Fibroblast of lung (primary cell): ENCODE results near the gene ARHGEF4. TPM values are rescaled to one million over a fixed set of nuclear protein-coding genes. Genes with fewer than 3 reads are reported as not detected.
"Not testable (repeated sequence)": the region's sequence is repeated elsewhere in the genome, so short reads cannot be mapped to it uniquely, and the experiment has no call there.

ENCODE experiments used
- DNase-seq, 2 donors: peaks; one replicate each; pipeline versions ENCODE4 v3.0.0 to v3.0.0-alpha.2; 2010; ENCODE audit warnings: low read depth in 2 of 2
- H2AFZ ChIP-seq: 2 replicates; pipeline ENCODE4 v1.5.1; 2012; ENCODE audit warnings: low read length, control low read depth, inconsistent platforms
- H3K27ac ChIP-seq: 2 replicates; pipeline ENCODE4 v1.5.1; 2011; ENCODE audit warnings: low read length, control low read depth; ENCODE audit not compliant: insufficient read depth
- H3K27me3 ChIP-seq: 2 replicates; pipeline ENCODE4 v1.5.1; 2011; ENCODE audit warnings: mild to moderate bottlenecking, low read length; ENCODE audit not compliant: control insufficient read depth, insufficient read depth
- H3K36me3 ChIP-seq: 2 replicates; pipeline ENCODE4 v1.5.1; 2011; ENCODE audit warnings: low read length; ENCODE audit not compliant: control insufficient read depth, insufficient read depth
- H3K4me1 ChIP-seq: 2 replicates; pipeline ENCODE4 v1.5.1; 2011; ENCODE audit warnings: low read length; ENCODE audit not compliant: control insufficient read depth, insufficient read depth; ENCODE audit errors: extremely low read depth
- H3K4me2 ChIP-seq: 2 replicates; pipeline ENCODE4 v1.5.1; 2011; ENCODE audit warnings: low read length, control low read depth; ENCODE audit not compliant: insufficient read depth; ENCODE audit errors: extremely low read depth
- H3K4me3 ChIP-seq, 4 experiments: fragments of 200-600 bp in 1 of 4; sonication (generic) in 1 of 4; replicated peaks in 1 of 4; 2 replicates each; pipeline ENCODE4 v1.5.1; 2011 to 2016; ENCODE audit warnings: low read length in 4 of 4, low read depth in 3 of 4, mild to moderate bottlenecking in 3 of 4, control low read depth in 2 of 4, inconsistent platforms in 1 of 4, mixed read lengths in 1 of 4; ENCODE audit not compliant: insufficient read depth in 1 of 4; ENCODE audit errors: control extremely low read depth in 1 of 4
- H3K79me2 ChIP-seq: 2 replicates; pipeline ENCODE4 v1.5.1; 2012; ENCODE audit warnings: mild to moderate bottlenecking, low read length, inconsistent platforms; ENCODE audit not compliant: control insufficient read depth, insufficient read depth
- H3K9ac ChIP-seq: 2 replicates; pipeline ENCODE4 v1.5.1; 2011; ENCODE audit warnings: mild to moderate bottlenecking, low read length, control low read depth; ENCODE audit not compliant: insufficient read depth
- H3K9me3 ChIP-seq: 2 replicates; pipeline ENCODE4 v1.5.1; 2012; ENCODE audit warnings: low read depth, low read length; ENCODE audit not compliant: control insufficient read depth, insufficient read depth
- H4K20me1 ChIP-seq: 2 replicates; pipeline ENCODE4 v1.5.1; 2011; ENCODE audit warnings: low read length; ENCODE audit not compliant: control insufficient read depth, insufficient read depth; ENCODE audit errors: extremely low read depth
- CTCF ChIP-seq, 2 donors: IDR thresholded peaks in 1 of 2; conservative IDR thresholded peaks in 1 of 2; 1 replicate in 1 of 2; 2 replicates in 1 of 2; pipeline ENCODE4 v1.5.1; 2011 to 2012; ENCODE audit warnings: low read length in 2 of 2, control low read depth in 1 of 2, inconsistent platforms in 1 of 2, low read depth in 1 of 2, mild to moderate bottlenecking in 1 of 2
- EZH2 ChIP-seq: IDR thresholded peaks from 2 replicates; pipeline ENCODE4 v1.5.1; 2012; ENCODE audit warnings: low read length, control low read depth, mild to moderate bottlenecking; ENCODE audit errors: missing control alignments
- polyA plus RNA-seq, 2 donors: library from polyadenylated mRNA; depleted of rRNA in 1 of 2; stranded (reverse) in 1 of 2; unstranded in 1 of 2; fragments of >200 nt; gene quantifications; 2 replicates each; pipeline ENCODE4 v1.2.1, GENCODE V29; 2011 to 2012; ENCODE audit warnings: missing spikeins in 1 of 2
- total RNA-seq: library from RNA; depleted of rRNA; stranded (reverse); fragments of >200 nt; gene quantifications from 2 replicates; pipeline ENCODE4 v1.2.1, GENCODE V29; 2014

Gene ARHGEF4
- total and polyA plus RNA-seq, 2 donors (not counting 1 experiment from before 2014, with no cell fraction given): 0.05 to 0.83 TPM

- not testable (repeated sequence) for DNase-seq, H3K27me3 ChIP-seq
These were observed 155.3 kb downstream of the ARHGEF4 start for GRCh38 chr2:130992003-130992402.

DNA sequence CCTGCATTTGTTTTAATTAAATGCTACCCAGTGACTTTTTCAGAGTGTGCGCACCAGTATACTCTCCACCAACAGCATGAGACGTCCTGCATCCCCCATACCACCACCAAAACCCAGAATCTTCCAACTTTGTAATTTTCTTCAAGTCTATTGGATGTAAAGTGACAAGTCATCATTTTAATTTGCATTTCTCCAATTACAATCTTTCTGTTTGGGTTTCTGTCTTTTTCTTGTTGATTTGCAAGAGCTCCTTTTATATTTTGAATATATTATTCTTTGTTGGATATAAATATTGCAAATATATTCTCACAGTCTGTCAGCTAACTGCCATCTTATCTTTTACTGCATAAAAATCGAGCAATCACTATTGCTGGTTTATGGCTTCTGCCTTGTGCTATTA, 160.0 kb downstream of the ARHGEF4 start:
- Histone ChIP-seq H3K4me1 (no peaks in the 10 kb centered on the region), H3K9ac (no peak overlapping the region), H3K4me2 (no peak overlapping the region), H3K36me3 (no peaks in the 10 kb centered on the region), H3K9me3 (no peaks in the 10 kb centered on the region), H3K27me3 (no peaks in the 10 kb centered on the region), H4K20me1 (no peaks in the 10 kb centered on the region), H2AFZ (no peak overlapping the region), H3K27ac (no peak overlapping the region), H3K79me2 (no peaks in the 10 kb centered on the region), H3K4me3 (no peak overlapping the region)
- DNase-seq: no peak
- TF ChIP-seq CTCF (conservative IDR thresholded peaks at IDR 0.05 in 1 of 2, IDR thresholded peaks at IDR 0.05 in 1 of 2; ENCODE audit: low read depth in 1 of 2, low read length in 2 of 2) (no peak), EZH2 (no peak)

More at GRCh38 chr2:130992003-130992402, 155.3 kb downstream of the ARHGEF4 start:
- not testable (repeated sequence) for H3K4me2 ChIP-seq, H3K9ac ChIP-seq, H3K27ac ChIP-seq, H4K20me1 ChIP-seq, H3K9me3 ChIP-seq, H3K79me2 ChIP-seq, H2AFZ ChIP-seq, H3K36me3 ChIP-seq, H3K4me3 ChIP-seq, H3K4me1 ChIP-seq

DNA sequence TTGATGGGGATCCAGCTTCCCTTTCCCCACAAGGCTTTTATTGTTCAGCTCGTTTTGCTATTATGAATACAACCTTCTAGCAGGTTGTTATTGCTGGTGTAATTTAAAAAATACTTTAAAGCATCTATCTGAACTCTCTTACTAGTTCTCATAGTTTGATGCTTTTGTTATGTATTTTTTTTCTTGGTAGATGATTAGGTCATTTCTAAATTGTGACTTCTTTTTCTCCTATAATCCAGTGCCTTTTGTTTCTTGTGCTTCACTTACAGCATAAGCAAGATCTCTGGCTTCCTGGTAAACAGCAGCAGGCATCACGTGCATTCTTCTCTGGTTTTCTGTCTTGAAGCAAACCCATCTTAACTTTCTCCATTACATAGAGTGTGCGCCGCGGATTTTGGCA, 160.5 kb downstream of the ARHGEF4 start:
- H3K4me2 ChIP-seq: no peak overlapping the region
- H3K4me1 ChIP-seq: no peaks in the 10 kb centered on the region
- H3K36me3 ChIP-seq: no peaks in the 10 kb centered on the region
- no peak for DNase-seq
- H3K27me3 ChIP-seq: no peaks in the 10 kb centered on the region
- H3K9ac ChIP-seq: no peak overlapping the region
- TF ChIP-seq EZH2: no peak
- TF ChIP-seq CTCF (conservative IDR thresholded peaks at IDR 0.05 in 1 of 2, IDR thresholded peaks at IDR 0.05 in 1 of 2; ENCODE audit: low read depth in 1 of 2, low read length in 2 of 2): no peak
- H3K79me2 ChIP-seq: no peaks in the 10 kb centered on the region
- H4K20me1 ChIP-seq: no peaks in the 10 kb centered on the region
- no peak overlapping the region for H2AFZ ChIP-seq
- no peak overlapping the region for H3K4me3 ChIP-seq
- H3K27ac ChIP-seq: no peak overlapping the region
- H3K9me3 ChIP-seq: no peaks in the 10 kb centered on the region

DNA sequence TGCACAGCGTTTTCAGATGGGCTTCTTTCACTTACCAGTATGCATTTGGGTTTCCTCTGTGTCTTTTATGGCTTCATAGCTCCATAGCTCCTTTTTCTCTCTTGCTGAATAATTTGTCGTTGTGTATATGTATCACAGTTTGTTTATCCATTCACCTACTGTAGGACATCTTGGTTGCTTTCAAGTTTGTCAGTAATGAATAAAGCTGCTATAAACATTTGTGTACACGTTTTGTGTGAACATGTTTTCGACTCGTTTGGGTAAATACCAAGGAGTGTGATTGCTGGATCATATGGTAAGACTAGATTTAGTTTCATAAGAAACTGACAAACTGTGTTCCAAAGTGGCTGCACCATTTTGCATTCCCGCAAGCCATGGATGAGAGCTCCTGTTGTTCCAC, 161.8 kb downstream of the ARHGEF4 start:
- no peaks in the 10 kb centered on the region for H3K9me3 ChIP-seq
- H3K27me3 ChIP-seq: no peaks in the 10 kb centered on the region
- no peak for TF ChIP-seq EZH2
- no peak for TF ChIP-seq CTCF (conservative IDR thresholded peaks at IDR 0.05 in 1 of 2, IDR thresholded peaks at IDR 0.05 in 1 of 2; ENCODE audit: low read depth in 1 of 2, low read length in 2 of 2)
- no peak overlapping the region for H3K4me2 ChIP-seq
- H4K20me1 ChIP-seq: no peaks in the 10 kb centered on the region
- no peak overlapping the region for H3K27ac ChIP-seq
- no peaks in the 10 kb centered on the region for H3K36me3 ChIP-seq
- no peak overlapping the region for H3K9ac ChIP-seq
- H3K4me1 ChIP-seq: no peaks in the 10 kb centered on the region
- no peaks in the 10 kb centered on the region for H3K79me2 ChIP-seq
- H3K4me3 ChIP-seq: no peak overlapping the region
- DNase-seq: no peak
- H2AFZ ChIP-seq: no peak overlapping the region
